ENCODE measurements around the gene ATP11A.

ATP11A gene

DNA sequence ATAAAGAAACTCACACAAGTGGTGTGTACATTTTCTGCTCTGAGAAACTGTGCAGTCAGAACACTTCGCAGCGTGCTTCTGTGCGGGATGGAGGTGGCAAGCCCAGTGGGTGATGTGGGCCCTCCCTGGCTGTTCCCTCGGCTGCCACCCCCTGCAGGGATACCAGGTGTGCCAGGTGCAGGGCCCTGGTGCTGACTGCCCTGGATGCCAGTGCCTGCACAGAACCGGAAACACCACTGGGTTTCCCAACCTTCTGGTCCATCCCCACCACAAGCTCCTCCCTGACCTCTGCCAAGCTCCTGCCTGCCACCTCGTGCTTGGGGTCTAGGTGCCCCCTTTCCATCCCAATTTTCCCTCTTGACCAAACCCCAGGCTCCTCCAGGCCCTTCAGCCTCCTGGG lies 197.3 kb downstream of the ATP11A start:
- no peak for DNase-seq

DNA sequence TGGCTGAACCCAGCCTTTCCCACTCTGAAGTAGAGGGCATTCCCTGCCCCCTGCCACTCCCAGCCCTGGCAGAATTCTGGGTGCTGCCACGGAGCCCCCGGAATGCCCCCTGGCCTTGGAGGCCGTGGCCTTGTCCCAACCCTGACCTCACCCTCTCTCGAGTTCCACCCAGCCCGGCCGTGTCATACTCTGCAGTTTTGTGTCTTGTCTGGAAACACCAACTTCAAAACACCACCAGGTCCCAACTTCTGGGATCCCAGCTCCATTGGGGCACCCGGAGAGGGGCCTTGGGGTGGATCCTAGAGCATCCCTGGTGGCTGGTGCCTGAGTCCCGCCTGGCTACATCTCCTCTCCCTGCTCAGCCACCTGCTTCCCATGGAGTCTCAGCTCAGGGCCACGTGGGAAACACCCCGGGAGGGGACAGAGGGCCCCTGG lies 197.7 kb downstream of the ATP11A start:
- no peak for DNase-seq

DNA sequence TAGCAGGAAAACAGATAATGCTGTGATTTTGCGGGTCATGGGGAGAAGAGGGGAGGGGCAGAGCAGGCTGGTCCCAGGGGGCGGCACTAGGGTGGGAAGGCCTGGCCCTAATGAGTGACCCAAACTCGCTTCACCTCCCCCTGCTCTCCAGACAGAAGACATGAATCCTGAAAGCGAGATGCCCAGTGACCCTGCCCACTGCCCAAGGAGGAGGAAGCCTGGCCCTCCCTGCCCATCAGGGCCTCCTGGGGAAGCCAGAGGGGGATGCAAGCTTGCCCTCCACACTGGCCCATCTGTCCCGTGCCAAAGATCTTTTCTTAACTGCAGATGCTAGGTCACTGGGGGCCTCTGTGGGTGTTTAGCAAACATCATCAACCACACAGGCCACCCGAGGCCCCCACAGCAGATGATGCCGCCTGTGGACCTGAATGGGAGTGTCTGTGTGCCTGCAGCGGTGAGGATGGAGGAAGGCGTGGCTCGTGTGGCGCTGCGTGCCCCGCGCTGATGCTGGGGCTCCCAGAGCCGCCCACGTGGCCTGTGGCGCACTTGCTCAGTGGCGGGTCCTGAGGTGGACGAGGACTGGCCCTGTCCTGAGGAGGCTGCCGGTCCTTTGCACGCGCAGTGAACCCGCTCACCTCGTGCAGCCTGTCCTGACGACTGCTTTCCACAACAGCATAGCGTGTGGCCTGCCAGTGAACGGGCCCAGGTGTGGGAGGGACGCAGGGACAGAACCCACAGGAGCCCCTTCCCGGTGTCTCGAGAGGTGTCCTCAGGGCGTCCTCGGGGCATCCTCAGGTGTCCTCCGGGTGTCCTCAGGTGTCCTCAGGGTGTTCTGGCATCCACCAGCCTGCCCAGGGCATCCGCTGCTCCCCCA lies 198.6 kb downstream of the ATP11A start:
- DNase-seq: no peak

DNA sequence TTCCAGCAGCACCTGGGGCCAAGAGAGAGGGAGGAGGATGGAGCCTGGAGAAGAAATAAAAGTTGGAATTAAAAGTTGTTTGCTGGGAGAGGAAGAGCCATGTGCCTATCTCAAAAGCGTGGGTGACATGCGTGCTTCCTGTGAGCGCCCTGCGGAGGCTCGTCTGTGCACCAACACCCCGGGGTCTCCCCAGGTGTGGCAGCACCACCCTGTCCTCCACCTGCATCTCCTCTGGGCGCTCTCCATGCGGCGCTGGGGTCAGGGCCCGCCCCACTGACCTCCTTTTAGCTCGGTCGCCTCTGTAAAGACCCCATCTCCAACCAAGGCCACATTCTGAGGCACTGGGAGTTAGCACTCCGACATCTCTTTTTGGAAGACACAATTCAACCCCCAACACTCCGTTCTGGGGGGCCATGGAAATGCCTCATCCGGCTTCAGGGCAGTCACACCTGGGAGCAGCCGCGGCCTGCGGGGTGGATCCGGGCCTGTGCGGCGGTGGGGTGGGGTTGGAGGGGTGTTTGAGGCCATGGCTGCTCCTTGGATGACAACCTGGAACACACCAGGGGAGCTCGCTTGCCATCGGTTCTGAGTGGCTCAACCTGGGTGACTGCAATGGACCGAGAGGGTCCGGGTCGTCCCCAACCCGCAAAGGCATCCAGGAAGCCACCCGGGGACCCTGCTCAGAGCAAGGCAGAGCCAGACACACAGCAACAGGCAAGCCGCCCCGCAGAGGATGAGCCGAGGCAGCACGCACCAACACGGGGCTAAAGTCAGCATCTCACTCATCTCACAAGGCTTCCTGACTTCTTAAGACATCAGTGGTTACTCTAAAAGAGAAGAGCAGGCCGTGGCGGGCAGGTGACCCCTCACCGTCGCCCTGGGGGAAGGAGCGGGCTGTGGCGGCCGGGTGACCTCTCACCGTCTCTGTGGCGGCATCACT lies 199.8 kb downstream of the ATP11A start:
- DNase-seq: no peak

DNA sequence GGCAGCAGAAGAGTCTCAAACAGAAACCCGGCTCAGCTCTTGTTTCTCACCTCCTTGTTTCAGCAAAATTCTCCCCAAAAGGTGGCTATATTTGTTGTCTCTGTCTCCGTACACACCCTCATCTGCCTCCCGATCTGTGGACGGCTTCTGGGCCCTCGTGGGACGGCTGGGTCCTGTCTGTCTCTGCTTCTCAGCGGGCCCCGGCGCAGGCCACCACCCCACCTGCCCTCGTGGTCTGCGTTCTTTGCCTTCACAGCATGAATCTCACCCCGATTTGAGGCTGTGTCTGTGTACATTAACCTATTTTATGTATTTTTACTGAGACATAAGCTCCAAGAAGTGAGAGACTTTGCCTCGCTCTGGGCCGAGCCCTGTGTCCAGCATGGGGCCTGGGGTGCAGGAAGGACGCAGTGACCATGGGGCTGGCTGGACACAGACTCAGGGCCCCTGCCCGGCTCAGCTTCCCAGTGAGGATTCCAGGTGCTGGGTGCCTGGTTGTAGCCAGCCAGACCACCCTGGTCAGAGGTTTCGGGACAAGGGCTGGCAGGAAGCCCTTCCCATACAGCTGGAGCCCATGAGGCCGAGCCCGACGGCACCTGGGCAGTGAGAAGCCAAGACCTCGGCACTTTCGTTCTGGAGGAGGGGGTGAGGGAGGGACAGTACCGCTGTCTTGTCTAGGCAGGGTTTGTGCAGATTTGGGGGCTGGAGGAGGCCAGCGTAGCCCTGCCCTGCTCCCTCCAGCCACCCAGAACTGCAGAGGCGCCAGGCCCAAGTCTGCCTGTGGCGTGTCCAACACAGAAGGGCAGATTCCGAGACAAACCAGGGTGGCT lies 200.7 kb downstream of the ATP11A start:
- no peak for DNase-seq

DNA sequence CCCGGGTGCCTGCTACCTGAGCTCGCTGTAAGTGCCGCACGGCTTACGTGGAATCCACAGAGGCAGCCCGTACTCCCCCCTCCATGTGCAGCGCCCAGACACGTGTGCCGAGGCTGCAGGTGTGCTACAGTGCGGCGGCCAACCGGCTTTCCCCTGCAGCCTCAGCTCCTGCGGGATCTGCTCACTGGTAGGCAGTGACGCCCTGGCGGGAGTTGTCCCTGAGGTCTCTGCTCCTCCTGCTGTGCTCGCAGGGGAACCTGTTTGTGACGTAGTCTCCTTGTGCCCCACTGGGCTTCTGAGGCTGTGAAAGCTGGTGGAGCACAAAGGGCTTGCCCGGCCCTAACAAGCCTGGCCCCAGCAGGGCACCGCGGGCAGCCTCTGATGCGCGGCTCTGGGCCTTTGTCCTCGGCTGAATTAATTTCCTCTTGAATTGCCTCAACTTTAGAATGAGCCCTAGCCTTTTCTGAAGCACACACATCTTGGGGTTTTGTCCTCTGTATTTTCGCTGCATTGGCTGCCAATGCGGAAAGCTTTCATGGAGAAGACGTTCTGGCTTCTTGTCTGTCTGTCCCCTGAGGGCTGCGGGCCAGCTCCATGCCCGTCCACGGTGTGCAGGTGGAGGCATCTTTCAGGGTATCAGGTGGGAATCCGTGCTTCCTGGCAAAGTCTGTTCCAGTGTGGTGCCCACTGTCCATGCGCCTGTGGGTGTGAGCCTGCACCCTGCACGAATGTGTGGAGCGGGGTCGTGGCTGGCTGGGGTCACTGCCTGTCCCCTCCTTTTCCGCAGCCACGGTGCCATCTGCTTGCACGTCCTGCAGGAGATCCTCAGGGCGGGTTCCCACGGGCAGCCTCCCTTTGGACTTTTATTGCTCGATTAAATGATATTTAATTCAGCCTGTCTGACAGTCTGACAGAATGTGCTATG lies 201.9 kb downstream of the ATP11A start:
- no peak for DNase-seq

DNA sequence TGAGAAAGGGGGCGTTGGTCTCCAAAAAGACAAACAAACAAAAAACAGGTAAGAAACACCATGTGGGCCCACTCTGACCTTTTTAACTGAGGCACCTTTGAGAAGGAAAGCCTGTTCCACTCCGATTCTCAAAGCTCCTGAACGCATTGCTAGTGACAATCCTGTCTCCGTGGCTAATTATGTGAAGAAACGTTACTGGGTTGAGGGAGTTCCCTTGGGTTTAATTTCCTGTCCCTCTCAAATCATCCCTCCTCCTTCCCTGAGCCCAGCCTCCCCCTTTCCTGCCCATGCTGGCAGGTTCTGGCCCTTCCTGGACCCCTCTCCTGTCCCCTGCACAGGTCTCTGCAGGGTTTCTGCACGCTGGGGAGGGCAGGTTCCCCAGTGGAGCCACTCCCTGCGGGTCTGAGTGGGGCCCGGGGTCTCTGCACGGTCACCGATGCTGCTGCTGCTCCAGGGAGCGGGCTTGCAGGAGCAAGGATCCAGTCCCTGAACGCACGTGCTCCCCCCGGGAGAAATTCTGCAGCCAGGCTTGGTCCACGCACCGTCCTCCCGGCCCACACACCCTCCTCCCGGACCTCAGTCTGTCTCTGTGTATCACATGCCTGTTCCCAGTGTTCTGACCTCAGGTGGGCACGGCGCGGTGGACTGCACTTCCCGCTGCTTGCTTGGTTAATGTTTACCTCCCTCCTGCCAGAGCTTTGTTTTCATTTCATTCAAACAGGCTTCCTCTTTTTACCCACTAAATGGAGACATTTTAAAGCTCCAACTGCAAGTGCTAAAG lies 202.8 kb downstream of the ATP11A start:
- no peak for DNase-seq

DNA sequence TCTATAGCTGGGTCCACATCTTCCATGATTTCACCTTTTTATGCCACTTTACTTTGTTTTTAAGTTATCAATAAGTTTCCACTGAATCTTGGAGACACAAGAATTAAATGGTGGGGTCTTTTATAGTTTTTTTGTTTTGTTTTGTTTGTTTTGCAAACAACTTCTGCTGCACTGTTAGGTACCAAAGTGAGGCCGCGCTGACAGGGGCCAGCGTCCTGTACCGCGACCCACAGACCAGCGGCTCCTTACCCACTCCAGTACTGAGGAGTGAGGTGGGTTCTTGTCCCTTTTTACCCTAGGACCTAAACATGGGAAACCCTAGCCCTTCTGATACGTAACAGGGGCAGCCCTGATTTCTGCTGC lies 203.3 kb downstream of the ATP11A start:
- DNase-seq: no peak

DNA sequence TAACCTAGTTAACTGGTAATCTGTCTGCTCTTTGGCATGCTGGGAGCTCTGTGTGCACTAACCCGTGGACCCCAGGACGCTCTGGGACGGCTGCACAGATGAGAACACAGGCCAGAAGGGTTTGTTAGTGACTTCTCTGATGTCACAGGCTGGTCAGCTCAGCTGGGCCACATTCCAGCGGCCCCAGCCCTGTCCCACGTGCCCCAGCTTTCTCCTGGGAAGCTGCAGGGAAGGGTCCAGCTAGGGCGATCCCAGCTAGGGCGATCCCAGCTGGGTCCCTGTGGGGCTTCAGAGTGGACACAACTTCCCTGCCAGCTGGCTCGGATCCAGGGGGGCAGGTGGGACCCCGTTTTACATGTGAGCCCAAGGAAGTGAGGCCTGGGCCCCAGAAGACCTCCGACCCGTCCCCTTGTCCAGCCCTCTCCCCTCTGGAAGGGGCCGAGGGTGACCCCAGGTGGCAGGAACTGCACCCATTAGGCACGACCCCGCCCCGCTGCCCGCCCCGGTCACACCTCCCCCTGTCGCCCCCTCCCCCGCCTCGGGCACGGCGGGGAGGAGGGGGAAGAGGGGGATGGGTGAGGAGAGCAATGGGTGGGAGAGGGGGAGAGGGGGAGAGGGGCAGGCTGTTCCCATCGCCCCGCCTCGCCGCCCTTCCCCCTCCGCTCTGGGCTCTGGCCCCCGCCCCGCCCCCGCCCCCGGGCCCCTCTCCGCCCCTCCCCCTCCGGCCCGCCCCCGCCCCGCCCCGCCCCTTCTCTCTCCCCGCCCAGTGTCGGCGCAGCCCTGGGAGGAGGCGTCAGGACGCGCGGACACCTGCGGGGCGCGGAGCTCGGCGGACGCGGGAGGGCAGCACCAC lies 204.0 kb downstream of the ATP11A start:
- no peak for DNase-seq

DNA sequence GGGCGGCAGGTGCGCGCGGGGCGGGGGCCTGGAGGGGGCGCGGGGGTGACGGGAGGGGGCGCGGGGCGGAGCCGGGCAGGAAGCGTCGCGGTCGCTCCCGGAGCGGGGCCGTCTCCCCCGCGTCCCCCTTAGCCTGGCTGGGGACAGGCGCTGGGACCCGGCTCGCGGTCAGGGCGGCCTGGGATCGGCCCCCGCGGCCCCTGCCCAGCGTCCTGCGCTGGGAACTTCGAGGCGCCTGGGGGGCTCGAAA lies 204.5 kb downstream of the ATP11A start:
- DNase-seq: no peak

DNA sequence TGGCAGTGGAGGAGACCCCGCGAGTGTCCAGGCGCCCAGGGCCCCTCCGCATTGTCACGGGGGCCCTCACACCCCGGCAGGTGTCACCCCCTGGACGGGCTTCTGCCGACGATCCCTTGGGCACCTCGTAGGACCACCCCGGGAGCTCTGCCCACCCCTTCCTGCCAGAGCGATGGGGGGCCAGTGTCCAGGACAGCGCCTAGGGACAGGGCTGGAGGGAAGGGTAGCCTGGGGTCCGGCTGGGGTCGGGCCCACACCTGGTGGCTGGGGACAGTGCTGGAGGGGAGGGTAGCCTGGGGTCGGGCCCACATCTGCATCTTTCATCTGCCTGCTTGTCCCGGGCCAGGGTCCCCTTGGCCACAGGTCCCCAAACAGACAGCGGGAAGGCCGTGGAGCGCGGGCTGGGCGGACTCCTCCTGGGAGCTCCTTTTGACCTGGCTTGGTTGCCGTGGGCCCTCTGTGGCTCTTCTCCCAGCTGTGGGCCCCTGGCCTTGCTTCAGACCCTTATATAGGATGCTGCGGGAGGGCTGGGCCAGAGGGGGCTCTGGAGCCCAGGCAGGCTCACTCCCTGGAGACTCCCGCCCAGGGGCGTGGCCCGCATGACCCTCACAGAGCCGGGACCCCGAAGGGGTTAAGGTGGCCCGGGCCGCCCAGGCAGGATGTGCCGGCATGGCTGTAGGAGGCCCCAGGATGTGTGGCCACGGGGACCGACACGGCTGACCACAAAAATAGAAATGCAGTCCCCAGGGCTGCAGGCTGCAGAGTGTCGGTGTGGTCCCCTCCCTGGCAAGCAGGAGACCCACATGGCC lies 205.0 kb downstream of the ATP11A start:
- DNase-seq: no peak

DNA sequence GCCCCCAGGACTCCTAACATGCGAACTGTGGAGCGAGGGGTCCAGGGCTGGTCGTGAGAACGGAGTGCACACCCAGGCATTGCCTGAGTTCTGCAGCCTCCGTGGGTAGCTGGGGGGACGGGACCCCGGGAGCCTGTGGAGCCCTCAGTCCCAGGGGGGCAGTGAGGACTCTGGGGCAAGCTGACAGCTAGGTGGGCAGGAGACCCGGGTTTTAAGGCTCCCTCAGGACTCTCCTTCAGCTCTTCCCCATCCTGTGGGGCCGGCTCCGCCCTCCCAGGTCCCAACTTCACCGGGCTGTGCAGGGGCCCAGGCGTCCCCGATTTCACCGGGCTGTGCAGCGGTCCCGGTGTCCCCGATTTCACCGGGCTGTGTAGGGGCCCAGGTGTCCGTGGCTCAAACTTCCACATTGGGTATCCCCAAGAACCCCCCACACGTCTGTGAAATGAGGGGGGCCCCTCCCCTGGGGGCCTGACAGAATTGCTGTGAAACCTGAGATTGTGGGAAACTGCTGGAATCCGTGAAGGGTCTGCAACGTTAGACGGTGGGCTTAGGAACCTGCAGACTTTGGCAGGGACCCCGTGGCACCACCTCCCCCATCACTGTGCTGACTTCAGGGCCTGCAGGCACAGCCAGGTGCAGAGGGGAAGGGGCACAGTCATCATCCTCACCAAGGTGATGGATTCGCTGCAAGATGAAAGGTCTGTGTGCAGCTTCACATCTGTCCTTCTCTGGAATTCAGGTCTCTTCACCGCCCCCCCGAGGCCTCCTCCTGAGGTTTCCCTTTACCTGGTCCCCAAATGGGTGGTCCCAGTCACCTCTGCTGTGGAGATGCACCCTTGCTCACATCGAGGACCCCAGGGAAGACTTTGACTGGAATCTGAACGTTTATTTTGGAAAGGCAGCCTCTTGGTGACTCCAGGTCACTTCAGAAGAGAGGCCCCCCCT lies 206.0 kb downstream of the ATP11A start:
- DNase-seq: no peak

DNA sequence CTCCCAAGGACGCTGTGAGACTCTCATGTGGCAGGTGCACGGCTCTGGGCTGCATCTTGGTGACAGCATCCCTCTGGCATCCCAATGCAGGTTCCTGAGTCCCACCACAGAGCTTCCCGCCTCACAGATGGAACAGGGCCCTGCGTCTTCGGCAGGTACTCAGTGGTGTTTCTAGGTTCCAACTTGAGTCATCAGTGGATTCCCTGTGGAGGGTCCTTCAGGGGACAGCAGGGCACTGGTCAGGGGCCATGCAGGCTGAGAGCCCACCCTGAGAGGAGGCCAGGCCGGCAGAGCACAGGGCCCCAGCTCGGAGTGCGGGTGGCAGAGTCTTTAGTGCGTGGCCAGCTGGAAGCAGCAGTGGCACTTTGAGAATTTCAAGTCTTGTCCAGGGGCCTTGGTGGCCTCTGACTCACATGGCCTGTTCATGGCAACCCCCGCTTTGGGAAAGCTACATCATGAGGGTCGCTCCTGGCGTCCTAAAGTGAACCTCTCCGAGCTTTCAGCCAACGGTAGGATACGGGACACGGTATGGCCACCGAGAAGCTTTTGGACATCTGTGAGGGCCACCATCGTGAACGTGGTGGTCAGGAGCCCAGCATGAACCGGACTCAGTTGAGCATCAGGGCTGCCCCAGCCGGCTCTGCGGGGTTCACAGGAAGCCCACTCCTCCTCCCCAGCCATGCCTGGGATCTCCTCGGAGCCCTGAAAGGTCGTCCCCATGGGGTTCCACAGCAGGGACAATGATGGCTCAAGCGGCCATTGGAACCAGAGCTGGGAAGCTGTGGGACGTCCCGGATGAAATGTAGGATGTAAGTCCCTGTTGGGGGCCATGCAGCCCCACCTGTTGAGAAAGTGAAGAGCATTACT lies 207.1 kb downstream of the ATP11A start:
- DNase-seq: no peak

DNA sequence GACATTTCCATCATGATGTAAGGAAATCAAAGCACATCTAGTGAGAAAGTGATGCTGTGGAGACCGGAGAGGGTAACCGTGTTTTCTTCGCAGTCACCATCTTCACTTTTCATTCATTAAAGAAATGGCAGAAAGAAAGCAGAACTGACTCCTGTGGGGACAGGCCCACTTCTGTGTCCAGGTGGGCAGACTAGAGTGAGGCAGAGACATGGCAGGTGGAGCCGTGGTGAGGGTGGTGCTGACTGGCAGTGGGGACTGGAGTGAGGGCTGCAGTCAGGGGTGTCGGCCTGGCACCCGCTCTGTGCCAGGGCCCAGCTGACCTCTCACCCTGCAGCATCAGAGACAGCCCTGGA lies 207.7 kb downstream of the ATP11A start:
- DNase-seq: no peak

DNA sequence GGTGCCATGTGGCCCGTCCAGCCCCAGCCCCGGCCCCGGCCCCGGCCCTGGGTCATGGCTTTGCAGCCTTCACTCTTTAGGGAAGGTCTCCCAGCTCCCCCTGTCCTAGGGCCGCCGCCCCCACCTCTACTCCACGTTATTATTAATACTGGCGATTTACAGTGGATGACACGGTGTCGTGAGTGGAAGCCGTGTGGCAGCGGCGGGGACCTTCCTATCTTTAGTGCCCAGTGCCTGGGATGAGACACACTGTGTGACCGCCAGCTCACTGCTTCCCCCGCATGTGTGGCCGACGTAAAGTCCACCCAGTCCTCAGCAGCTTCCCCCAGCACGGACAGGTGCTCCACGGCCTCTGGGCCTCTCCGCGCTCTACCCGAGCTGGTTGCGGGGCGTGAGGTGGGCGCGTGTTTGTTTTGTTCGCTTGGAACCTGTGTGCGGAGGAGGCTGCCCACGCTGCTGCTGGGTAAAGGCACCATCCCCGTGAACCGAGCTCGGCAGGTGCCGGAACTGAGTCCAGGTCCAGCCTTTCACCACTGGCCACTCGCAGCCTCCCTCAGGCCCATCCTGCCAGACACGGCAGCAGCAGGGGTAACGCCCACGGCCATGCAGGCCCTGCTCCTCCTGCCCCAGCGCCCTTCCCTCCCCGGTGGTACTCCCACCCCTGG lies 208.2 kb downstream of the ATP11A start:
- no peak for DNase-seq

DNA sequence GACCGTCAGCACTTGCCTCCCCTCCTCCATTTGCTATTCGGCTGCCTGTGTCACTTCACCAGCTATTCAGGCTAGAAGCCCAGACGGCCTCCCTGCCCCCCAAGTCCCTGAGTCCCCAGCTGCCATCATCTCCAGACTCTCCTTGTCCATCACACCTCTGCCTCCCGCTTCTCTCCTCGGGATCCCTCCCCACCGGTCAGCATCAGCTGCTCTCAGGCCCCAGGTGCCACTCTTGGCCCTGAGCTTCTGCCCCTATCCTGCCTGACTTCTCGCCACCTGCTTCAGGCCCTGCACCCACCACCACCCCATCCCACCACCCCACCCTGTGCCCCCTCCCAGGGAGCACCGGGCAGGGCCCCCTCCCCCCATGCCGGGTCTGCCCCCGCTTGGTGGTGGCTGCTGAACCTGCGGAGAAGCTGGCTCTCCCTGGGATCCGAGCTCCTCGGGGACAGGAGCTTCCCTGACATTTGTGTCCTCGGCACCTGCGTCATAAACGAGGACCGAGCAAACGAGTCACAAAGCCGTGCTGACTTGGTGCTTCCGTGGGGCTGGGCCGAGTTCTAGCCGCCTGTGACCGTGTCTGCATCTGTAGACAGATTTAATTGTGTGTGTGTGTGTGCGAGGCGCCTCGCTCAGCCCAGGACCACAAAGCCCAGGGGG lies 208.9 kb downstream of the ATP11A start:
- DNase-seq: no peak

Measured in SIG-M5 (cell line).